ENCODE measurements around the gene ZMIZ2. TPM values are rescaled to one million over a fixed set of nuclear protein-coding genes. Genes with fewer than 3 reads are reported as not detected.

ZMIZ2 gene, protein sequence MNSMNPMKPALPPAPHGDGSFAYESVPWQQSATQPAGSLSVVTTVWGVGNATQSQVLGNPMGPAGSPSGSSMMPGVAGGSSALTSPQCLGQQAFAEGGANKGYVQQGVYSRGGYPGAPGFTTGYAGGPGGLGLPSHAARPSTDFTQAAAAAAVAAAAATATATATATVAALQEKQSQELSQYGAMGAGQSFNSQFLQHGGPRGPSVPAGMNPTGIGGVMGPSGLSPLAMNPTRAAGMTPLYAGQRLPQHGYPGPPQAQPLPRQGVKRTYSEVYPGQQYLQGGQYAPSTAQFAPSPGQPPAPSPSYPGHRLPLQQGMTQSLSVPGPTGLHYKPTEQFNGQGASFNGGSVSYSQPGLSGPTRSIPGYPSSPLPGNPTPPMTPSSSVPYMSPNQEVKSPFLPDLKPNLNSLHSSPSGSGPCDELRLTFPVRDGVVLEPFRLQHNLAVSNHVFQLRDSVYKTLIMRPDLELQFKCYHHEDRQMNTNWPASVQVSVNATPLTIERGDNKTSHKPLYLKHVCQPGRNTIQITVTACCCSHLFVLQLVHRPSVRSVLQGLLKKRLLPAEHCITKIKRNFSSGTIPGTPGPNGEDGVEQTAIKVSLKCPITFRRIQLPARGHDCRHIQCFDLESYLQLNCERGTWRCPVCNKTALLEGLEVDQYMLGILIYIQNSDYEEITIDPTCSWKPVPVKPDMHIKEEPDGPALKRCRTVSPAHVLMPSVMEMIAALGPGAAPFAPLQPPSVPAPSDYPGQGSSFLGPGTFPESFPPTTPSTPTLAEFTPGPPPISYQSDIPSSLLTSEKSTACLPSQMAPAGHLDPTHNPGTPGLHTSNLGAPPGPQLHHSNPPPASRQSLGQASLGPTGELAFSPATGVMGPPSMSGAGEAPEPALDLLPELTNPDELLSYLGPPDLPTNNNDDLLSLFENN
- 12.3 and 13.5 TPM in 2 replicates for total RNA-seq

GRCh38 chr7:44748045-44748947 lies at the start of gene ZMIZ2:
Gene ZMIZ2, plus strand, starts transcription at chr7:44748847. Its CDS starts 7,403 bp downstream, at chr7:44756250.

DNA sequence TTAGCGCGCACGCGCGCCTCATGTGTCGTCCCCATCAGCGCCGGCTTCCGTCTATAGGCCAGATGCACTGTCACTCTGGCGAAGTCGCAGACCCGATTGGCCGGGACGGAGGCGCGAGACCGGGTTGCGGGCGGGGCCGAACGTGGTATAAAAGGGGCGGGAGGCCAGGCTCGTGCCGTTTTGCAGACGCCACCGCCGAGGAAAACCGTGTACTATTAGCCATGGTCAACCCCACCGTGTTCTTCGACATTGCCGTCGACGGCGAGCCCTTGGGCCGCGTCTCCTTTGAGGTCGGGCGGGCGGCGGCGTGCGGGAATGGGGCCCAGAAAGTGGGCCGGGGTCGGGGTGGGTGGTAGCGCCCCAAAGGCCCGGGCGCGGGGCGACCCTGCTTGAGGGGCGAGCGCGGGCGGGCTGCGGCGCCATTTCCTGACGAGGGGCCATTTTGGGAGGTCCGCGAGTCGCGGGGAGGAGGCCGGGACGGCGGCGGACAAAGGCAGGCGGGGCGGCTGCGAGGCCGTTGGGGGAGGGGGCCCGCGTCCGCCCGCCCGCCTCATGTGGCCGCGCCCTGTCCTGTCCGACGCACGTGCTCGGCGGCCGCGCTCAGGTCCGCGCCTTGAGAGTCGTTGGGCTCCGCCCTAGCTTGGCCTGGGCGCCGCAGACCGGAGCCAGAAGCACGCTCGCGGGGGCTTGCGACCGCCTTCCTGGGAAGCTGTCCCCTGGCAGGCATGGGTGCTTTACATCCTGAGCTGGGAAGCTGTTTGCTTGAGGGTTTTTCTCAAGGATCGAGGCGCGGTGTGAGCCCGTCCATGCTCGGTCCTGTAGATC lies 48.1 kb downstream of the ZMIZ2 start, which contains the start of gene PPIA:
TSS of gene PPIA (plus strand) at position 178 of the 825 bp plus-strand sequence. CDS start at position 222, 44 bp downstream.

Other genes with a start within 250 kb of the ZMIZ2 start
- 0.24 TPM in 1 of 2 replicates, not detected in the other for gene NPC1L1, start 207.5 kb upstream of the ZMIZ2 start, total RNA-seq
- gene DDX56, start 174.9 kb upstream of the ZMIZ2 start, total RNA-seq = 45.0 and 79.8 TPM in 2 replicates
- gene TMED4, start 166.6 kb upstream of the ZMIZ2 start, total RNA-seq = 59.8 and 87.7 TPM in 2 replicates
- gene OGDH, start 142.2 kb upstream of the ZMIZ2 start, total RNA-seq = 50.4 and 82.7 TPM in 2 replicates
- gene PPIA, start 47.8 kb downstream of the ZMIZ2 start, total RNA-seq = 1,874 and 3,959 TPM in 2 replicates
- gene H2AZ2, start 99.2 kb downstream of the ZMIZ2 start, total RNA-seq = 136 and 203 TPM in 2 replicates
- 12.3 and 22.0 TPM in 2 replicates for gene PURB, start 136.7 kb downstream of the ZMIZ2 start, total RNA-seq
- 0.13 and 0.56 TPM in 2 replicates for gene MYO1G, start 230.2 kb downstream of the ZMIZ2 start, total RNA-seq